ENCODE results near the gene GADD45GIP1. TPM values are rescaled to one million over a fixed set of nuclear protein-coding genes. Genes with fewer than 3 reads are reported as not detected.

GADD45GIP1 gene
- polyA plus RNA-seq, 1 donor from 2014 or later = 21.3 TPM

DNA sequence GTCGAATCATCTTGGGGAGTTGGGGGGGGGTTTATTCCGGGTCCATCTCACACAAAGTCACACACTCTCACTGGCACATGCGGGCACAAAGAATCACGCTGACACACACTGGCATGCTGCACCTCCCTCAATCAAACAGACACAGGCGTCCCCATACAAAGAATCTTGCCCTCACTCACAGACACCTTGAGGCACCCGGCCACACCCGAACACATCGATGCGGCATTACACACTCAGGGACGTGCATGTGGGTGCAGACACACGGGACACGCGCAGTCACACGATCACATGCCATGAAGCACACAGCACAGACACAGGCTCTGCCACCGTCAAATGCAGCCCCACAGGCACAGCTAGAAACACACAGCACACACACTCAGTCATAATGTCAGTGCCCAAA lies 46.1 kb upstream of the GADD45GIP1 start:
- no peaks in the 10 kb centered on the region for H3K9me3 ChIP-seq (ENCODE audit: low read length)
- no peak overlapping the region for H3K4me3 ChIP-seq (ENCODE audit: low read length)
- no peak overlapping the region for H3K4me2 ChIP-seq (ENCODE audit: low read length)
- H3K27me3 ChIP-seq (ENCODE audit: insufficient read depth, low read depth, low read length) = peaks cover 93% of the 10 kb centered on the region
- no peak overlapping the region for H2AFZ ChIP-seq (ENCODE audit: low read depth, low read length)
- H3K79me2 ChIP-seq (replicated peaks; ENCODE audit: insufficient read depth, low read length) = no peaks in the 10 kb centered on the region
- no peak overlapping the region for H3K9ac ChIP-seq (ENCODE audit: low read length)
- H3K9me2 ChIP-seq (ENCODE audit: insufficient read depth, low read length) = no peaks in the 10 kb centered on the region
- H4K20me1 ChIP-seq (ENCODE audit: insufficient read depth) = no peaks in the 10 kb centered on the region
- TF ChIP-seq, protein P1, sequence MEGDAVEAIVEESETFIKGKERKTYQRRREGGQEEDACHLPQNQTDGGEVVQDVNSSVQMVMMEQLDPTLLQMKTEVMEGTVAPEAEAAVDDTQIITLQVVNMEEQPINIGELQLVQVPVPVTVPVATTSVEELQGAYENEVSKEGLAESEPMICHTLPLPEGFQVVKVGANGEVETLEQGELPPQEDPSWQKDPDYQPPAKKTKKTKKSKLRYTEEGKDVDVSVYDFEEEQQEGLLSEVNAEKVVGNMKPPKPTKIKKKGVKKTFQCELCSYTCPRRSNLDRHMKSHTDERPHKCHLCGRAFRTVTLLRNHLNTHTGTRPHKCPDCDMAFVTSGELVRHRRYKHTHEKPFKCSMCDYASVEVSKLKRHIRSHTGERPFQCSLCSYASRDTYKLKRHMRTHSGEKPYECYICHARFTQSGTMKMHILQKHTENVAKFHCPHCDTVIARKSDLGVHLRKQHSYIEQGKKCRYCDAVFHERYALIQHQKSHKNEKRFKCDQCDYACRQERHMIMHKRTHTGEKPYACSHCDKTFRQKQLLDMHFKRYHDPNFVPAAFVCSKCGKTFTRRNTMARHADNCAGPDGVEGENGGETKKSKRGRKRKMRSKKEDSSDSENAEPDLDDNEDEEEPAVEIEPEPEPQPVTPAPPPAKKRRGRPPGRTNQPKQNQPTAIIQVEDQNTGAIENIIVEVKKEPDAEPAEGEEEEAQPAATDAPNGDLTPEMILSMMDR (IDR thresholded peaks at IDR 0.05; ENCODE audit: poor library complexity, severe bottlenecking) = no peak
- TF ChIP-seq, protein P2, sequence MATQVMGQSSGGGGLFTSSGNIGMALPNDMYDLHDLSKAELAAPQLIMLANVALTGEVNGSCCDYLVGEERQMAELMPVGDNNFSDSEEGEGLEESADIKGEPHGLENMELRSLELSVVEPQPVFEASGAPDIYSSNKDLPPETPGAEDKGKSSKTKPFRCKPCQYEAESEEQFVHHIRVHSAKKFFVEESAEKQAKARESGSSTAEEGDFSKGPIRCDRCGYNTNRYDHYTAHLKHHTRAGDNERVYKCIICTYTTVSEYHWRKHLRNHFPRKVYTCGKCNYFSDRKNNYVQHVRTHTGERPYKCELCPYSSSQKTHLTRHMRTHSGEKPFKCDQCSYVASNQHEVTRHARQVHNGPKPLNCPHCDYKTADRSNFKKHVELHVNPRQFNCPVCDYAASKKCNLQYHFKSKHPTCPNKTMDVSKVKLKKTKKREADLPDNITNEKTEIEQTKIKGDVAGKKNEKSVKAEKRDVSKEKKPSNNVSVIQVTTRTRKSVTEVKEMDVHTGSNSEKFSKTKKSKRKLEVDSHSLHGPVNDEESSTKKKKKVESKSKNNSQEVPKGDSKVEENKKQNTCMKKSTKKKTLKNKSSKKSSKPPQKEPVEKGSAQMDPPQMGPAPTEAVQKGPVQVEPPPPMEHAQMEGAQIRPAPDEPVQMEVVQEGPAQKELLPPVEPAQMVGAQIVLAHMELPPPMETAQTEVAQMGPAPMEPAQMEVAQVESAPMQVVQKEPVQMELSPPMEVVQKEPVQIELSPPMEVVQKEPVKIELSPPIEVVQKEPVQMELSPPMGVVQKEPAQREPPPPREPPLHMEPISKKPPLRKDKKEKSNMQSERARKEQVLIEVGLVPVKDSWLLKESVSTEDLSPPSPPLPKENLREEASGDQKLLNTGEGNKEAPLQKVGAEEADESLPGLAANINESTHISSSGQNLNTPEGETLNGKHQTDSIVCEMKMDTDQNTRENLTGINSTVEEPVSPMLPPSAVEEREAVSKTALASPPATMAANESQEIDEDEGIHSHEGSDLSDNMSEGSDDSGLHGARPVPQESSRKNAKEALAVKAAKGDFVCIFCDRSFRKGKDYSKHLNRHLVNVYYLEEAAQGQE (IDR thresholded peaks at IDR 0.05; ENCODE audit: borderline replicate concordance) = no peak
- TF ChIP-seq RAD21 (conservative IDR thresholded peaks at IDR 0.05) = no peak
- no peak for TF ChIP-seq POLR2AphosphoS5 (IDR thresholded peaks at IDR 0.05)
- no peak for TF ChIP-seq MXI1 (conservative IDR thresholded peaks at IDR 0.05; ENCODE audit: poor library complexity, severe bottlenecking)
- TF ChIP-seq SMC3 (conservative IDR thresholded peaks at IDR 0.05; ENCODE audit: poor library complexity) = no peak
- no peak for TF ChIP-seq TAF1 (IDR thresholded peaks at IDR 0.05; ENCODE audit: low read depth)
- TF ChIP-seq EZH2 (IDR thresholded peaks at IDR 0.05; ENCODE audit: borderline replicate concordance, insufficient read depth, low read length, poor library complexity, severe bottlenecking) = no peak
- no peak for TF ChIP-seq EP300 (conservative IDR thresholded peaks at IDR 0.05; ENCODE audit: poor library complexity, severe bottlenecking)
- no peak overlapping the region for H3K27ac ChIP-seq (ENCODE audit: low read length)
- no peaks in the 10 kb centered on the region for H3F3A ChIP-seq (ENCODE audit: insufficient read depth, low read length, poor library complexity, severe bottlenecking)
- H3K36me3 ChIP-seq (ENCODE audit: insufficient read depth, low read length) = no peaks in the 10 kb centered on the region

DNA sequence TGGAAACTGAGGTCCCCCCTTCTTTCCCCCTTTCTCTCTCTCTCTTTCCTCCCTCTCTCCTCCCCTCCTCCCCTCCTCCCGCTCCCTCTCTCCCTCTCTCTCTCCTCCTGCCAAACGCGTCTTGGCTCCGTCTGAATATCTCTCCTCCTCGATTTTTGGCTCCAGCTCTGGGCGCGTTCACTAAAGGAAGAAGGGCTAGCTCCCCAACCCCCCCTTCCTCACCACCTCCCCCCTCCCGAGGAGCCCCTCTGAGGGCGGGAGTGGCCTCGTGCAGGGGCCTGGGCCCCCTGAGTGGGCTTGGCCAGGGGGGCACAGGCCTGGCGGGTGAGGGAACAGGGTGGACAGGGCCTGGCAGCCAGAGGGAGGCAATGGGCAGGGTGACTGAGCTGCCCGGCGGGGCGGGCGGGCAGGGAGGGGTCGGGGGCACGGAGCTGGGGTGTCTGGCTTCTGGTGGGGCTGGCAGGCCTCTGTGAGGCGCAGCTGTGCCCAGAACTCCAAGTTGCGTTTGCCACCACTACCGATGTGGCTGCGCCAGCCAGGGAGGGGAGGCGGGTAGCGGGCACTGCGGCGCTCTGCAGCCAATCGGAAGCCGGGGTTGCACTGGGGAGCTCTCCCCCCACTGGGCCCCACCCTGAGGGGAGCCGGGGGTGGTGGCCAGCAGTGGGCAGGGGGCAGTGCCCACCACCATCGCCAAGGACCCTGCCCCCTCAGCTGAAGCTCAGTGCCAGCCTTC lies 45.3 kb upstream of the GADD45GIP1 start:
- H3K27me3 ChIP-seq (ENCODE audit: insufficient read depth, low read depth, low read length) = peaks cover 94% of the 10 kb centered on the region

More for the DNA sequence above, 45.3 kb upstream of the GADD45GIP1 start:
- H2AFZ ChIP-seq (ENCODE audit: low read depth, low read length) = no peak overlapping the region
- no peaks in the 10 kb centered on the region for H3F3A ChIP-seq (ENCODE audit: insufficient read depth, low read length, poor library complexity, severe bottlenecking)
- no peaks in the 10 kb centered on the region for H3K79me2 ChIP-seq (replicated peaks; ENCODE audit: insufficient read depth, low read length)
- H3K4me2 ChIP-seq (ENCODE audit: low read length) = no peak overlapping the region
- no peak overlapping the region for H3K27ac ChIP-seq (ENCODE audit: low read length)
- no peaks in the 10 kb centered on the region for H3K9me2 ChIP-seq (ENCODE audit: insufficient read depth, low read length)
- no peaks in the 10 kb centered on the region for H3K9me3 ChIP-seq (ENCODE audit: low read length)
- no peaks in the 10 kb centered on the region for H4K20me1 ChIP-seq (ENCODE audit: insufficient read depth)
- H3K4me3 ChIP-seq (ENCODE audit: low read length) = no peak overlapping the region
- H3K9ac ChIP-seq (ENCODE audit: low read length) = no peak overlapping the region
- no peaks in the 10 kb centered on the region for H3K36me3 ChIP-seq (ENCODE audit: insufficient read depth, low read length)
- TF ChIP-seq TAF1 (IDR thresholded peaks at IDR 0.05; ENCODE audit: low read depth) = no peak
- TF ChIP-seq, protein P2 (IDR thresholded peaks at IDR 0.05; ENCODE audit: borderline replicate concordance) = no peak
- TF ChIP-seq, protein P1 (IDR thresholded peaks at IDR 0.05; ENCODE audit: poor library complexity, severe bottlenecking) = no peak
- no peak for TF ChIP-seq MXI1 (conservative IDR thresholded peaks at IDR 0.05; ENCODE audit: poor library complexity, severe bottlenecking)
- TF ChIP-seq EZH2 (IDR thresholded peaks at IDR 0.05; ENCODE audit: borderline replicate concordance, insufficient read depth, low read length, poor library complexity, severe bottlenecking) = no peak
- no peak for TF ChIP-seq RAD21 (conservative IDR thresholded peaks at IDR 0.05)
- TF ChIP-seq EP300 (conservative IDR thresholded peaks at IDR 0.05; ENCODE audit: poor library complexity, severe bottlenecking) = no peak
- no peak for TF ChIP-seq SMC3 (conservative IDR thresholded peaks at IDR 0.05; ENCODE audit: poor library complexity)
- TF ChIP-seq POLR2AphosphoS5 (IDR thresholded peaks at IDR 0.05) = no peak
